Loucy (cell line): ENCODE results near the gene PLXDC1.

Experiments
- H2AFZ ChIP-seq: fragments of 200-600 bp; sonication (generic); 2 replicates; pipeline ENCODE4 v1.6.0; 2016; ENCODE audit warnings: antibody characterized with exemption, mild to moderate bottlenecking, low read length, moderate library complexity
- H3F3A ChIP-seq: fragments of 200-600 bp; 2 replicates; pipeline ENCODE4 v1.6.0; 2016; ENCODE audit warnings: antibody characterized with exemption, low read depth, mild to moderate bottlenecking
- H3K27me3 ChIP-seq: fragments of 200-600 bp; sonication (generic); 2 replicates; pipeline ENCODE4 v1.6.1; 2014; ENCODE audit warnings: low read length, mild to moderate bottlenecking; ENCODE audit not compliant: insufficient read depth, poor library complexity, severe bottlenecking
- H3K36me3 ChIP-seq: fragments of 200-600 bp; sonication (generic); 2 replicates; pipeline ENCODE4 v1.6.1; 2016; ENCODE audit warnings: low read length; ENCODE audit not compliant: insufficient read depth
- H3K4me1 ChIP-seq: fragments of 200-600 bp; sonication (generic); 2 replicates; pipeline ENCODE4 v1.5.1; 2014; ENCODE audit warnings: low read length, mild to moderate bottlenecking; ENCODE audit not compliant: insufficient read depth, poor library complexity, severe bottlenecking
- H3K4me2 ChIP-seq: fragments of 200-600 bp; sonication (generic); 2 replicates; pipeline ENCODE4 v1.6.0; 2014; ENCODE audit warnings: antibody characterized with exemption, low read length, low read depth, mild to moderate bottlenecking; ENCODE audit not compliant: poor library complexity, severe bottlenecking
- H3K4me3 ChIP-seq: fragments of 200-600 bp; sonication (generic); 2 replicates; pipeline ENCODE4 v1.5.1; 2014; ENCODE audit warnings: low read length, mild to moderate bottlenecking, mixed read lengths; ENCODE audit not compliant: poor library complexity, severe bottlenecking
- H3K79me2 ChIP-seq: fragments of 200-600 bp; sonication (generic); 2 replicates; pipeline ENCODE4 v1.6.1; 2014; ENCODE audit warnings: low read length; ENCODE audit not compliant: insufficient read depth
- H3K9ac ChIP-seq: fragments of 200-600 bp; sonication (generic); 2 replicates; pipeline ENCODE4 v1.6.0; 2014; ENCODE audit warnings: mild to moderate bottlenecking, low read depth, low read length, moderate library complexity; ENCODE audit not compliant: poor library complexity, severe bottlenecking
- H3K9me2 ChIP-seq: fragments of 200-600 bp; sonication (generic); replicated peaks from 2 replicates; pipeline ENCODE4 v1.6.1; 2016; ENCODE audit warnings: low read depth, low read length, mixed read lengths
- H3K9me3 ChIP-seq: fragments of 200-600 bp; sonication (generic); 2 replicates; pipeline ENCODE4 v1.6.1; 2014; ENCODE audit warnings: mild to moderate bottlenecking, antibody characterized with exemption, low read length, low read depth; ENCODE audit not compliant: insufficient read depth
- H4K20me1 ChIP-seq: fragments of 200-600 bp; sonication (generic); 2 replicates; pipeline ENCODE4 v1.6.0; 2014; ENCODE audit warnings: antibody characterized with exemption, low read length, mild to moderate bottlenecking; ENCODE audit not compliant: insufficient read depth, poor library complexity, severe bottlenecking
- EZH2phosphoT487 ChIP-seq: fragments of 200-600 bp; IDR thresholded peaks from 2 replicates; pipeline ENCODE4 v1.6.1; 2018; ENCODE audit warnings: antibody characterized with exemption, mild to moderate bottlenecking, moderate library complexity, borderline replicate concordance
- TF ChIP-seq, protein P1 (sequence below): fragments of 200-600 bp; sonication (generic); conservative IDR thresholded peaks from 2 replicates; pipeline ENCODE4 v1.5.1; 2014; ENCODE audit warnings: mild to moderate bottlenecking, antibody characterized with exemption, low read length

PLXDC1 gene

DNA sequence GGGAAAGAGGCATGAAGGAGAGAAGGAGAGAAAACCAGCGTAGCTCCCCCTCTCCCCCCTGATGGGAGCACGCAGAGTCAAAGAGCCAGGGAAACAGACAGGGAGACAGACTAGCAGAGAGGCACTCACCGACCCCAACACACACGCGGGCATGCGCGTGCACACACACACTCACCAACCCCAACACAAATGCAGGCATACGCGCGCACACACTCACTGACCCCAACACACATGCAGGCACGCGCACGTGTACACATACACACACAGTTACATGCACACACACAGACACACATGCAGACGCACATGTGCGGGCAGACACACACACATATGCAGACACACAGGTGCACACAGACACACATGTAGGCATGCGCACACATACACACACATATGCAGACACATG is 41.5 kb upstream of the PLXDC1 start:
- no peaks in the 10 kb centered on the region for H3F3A ChIP-seq
- peak overlapping the region; percentile 95 for H3K4me3 ChIP-seq
- no peaks in the 10 kb centered on the region for H3K27me3 ChIP-seq
- peaks cover 36% of the 10 kb centered on the region for H3K4me1 ChIP-seq
- H3K36me3 ChIP-seq, result peaks cover 31% of the 10 kb centered on the region; the same call in 1 of the 2 replicates
- H4K20me1 ChIP-seq, result peaks cover 42% of the 10 kb centered on the region
- no peaks in the 10 kb centered on the region for H3K9me2 ChIP-seq
- H3K4me2 ChIP-seq, result peak overlapping the region; percentile 97
- peak overlapping the region; percentile 3 for H3K9ac ChIP-seq
- no peak for TF ChIP-seq EZH2phosphoT487
- TF ChIP-seq, protein P1, sequence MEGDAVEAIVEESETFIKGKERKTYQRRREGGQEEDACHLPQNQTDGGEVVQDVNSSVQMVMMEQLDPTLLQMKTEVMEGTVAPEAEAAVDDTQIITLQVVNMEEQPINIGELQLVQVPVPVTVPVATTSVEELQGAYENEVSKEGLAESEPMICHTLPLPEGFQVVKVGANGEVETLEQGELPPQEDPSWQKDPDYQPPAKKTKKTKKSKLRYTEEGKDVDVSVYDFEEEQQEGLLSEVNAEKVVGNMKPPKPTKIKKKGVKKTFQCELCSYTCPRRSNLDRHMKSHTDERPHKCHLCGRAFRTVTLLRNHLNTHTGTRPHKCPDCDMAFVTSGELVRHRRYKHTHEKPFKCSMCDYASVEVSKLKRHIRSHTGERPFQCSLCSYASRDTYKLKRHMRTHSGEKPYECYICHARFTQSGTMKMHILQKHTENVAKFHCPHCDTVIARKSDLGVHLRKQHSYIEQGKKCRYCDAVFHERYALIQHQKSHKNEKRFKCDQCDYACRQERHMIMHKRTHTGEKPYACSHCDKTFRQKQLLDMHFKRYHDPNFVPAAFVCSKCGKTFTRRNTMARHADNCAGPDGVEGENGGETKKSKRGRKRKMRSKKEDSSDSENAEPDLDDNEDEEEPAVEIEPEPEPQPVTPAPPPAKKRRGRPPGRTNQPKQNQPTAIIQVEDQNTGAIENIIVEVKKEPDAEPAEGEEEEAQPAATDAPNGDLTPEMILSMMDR, result no peak
- H2AFZ ChIP-seq, result no peak overlapping the region
- H3K9me3 ChIP-seq, result no peaks in the 10 kb centered on the region
- peaks cover 54% of the 10 kb centered on the region for H3K79me2 ChIP-seq

DNA sequence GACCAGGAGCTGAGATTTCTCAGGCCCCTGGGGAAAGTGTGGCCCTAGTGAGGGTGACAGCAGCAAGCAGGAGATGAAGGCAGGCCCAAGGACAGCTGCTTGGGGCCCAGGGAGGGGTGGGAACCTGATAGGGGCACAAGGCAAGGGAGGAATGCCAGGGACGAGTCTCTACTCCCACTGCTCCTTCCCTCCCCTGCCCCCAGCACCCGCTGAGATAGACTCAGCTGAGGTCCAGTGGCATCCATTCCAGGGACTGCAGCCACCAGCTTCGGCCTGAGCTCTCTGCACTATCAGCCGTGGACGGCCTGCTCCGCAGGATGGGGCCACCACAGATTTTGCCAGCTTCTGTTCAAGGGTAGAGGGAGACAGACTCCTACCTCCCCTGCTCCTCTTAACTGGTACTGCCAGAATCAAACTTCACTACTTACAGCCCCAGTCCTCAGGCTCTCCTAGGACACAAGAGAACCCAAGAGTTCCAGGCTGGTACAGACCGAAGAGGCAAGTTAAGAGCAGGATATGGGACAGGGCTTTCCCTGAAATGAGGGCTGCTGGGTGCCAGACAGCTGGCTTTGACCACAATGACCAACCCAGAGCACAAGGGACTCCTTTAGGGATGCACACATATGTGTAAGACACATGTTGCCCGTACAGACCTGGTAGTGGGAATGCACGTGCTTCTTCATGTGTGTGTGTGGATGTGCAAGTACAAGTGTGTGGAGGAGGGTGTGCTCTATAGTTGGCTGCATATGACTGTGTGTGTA is 40.5 kb upstream of the PLXDC1 start:
- H3K4me2 ChIP-seq, result no peak overlapping the region
- no peaks in the 10 kb centered on the region for H3K27me3 ChIP-seq
- no peak overlapping the region for H3K9ac ChIP-seq
- H3K9me2 ChIP-seq, result no peaks in the 10 kb centered on the region
- peaks cover 53% of the 10 kb centered on the region for H3K79me2 ChIP-seq
- H3F3A ChIP-seq, result no peaks in the 10 kb centered on the region
- no peak overlapping the region for H2AFZ ChIP-seq
- peaks cover 40% of the 10 kb centered on the region for H3K4me1 ChIP-seq
- H3K9me3 ChIP-seq, result no peaks in the 10 kb centered on the region
- no peak overlapping the region for H3K4me3 ChIP-seq
- H4K20me1 ChIP-seq, result peaks cover 42% of the 10 kb centered on the region
- peaks cover 39% of the 10 kb centered on the region; the same call in 1 of the 2 replicates for H3K36me3 ChIP-seq
- no peak for TF ChIP-seq EZH2phosphoT487
- TF ChIP-seq, protein P1, result no peak

DNA sequence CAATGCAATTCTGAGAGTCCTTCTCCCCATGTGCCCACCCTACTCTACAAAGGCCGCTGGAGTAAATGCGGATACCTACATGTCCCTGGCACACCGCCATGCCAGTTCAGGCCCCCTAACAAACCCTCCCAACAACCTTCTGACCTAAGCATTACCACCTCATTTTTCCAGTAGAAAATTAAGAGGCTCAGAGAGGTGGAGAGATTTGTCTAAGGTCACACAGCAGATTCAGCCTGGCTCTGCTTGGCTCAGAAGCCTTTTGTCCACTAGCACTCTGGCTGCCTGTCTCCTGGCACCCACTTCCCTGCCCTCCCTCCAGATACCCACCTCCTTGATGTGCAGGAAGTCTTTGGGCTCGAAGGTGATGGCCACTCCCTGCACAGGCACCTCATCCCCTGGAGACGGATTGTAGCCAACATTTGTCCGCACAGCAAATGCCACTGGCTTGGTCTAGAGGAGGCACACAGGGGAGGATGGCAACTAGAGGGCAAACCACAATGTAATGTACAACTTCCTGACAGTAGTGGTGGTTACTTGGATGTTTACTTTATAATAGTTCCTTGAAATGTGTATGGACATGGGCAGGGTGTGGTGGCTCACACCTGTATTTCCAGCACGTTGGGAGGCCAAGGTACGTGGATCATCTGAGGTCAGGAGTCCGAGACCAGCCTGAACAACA is 35.9 kb upstream of the PLXDC1 start:
- Histone ChIP-seq H3K36me3 (peaks cover 69% of the 10 kb centered on the region; the same call in 1 of the 2 replicates), H4K20me1 (no peaks in the 10 kb centered on the region)

More for the DNA sequence above, 35.9 kb upstream of the PLXDC1 start:
- H3K9me3 ChIP-seq, result no peaks in the 10 kb centered on the region
- no peak overlapping the region for H2AFZ ChIP-seq
- no peaks in the 10 kb centered on the region for H3F3A ChIP-seq
- no peaks in the 10 kb centered on the region for H3K9me2 ChIP-seq
- no peak for TF ChIP-seq EZH2phosphoT487
- TF ChIP-seq, protein P1, result no peak
- H3K4me2 ChIP-seq, result no peak overlapping the region
- peaks cover 7% of the 10 kb centered on the region for H3K4me1 ChIP-seq
- H3K27me3 ChIP-seq, result no peaks in the 10 kb centered on the region
- H3K79me2 ChIP-seq, result peaks cover 7% of the 10 kb centered on the region; the same call in 1 of the 2 replicates
- H3K4me3 ChIP-seq, result no peak overlapping the region
- no peak overlapping the region for H3K9ac ChIP-seq
